IPS DF 6.9 (cell line): ENCODE measurements around the gene DUOXA1.

Source experiments
- DNase-seq: peaks from one replicate; pipeline ENCODE4 v3.0.0-alpha.2; 2013; ENCODE audit warnings: low read depth, low spot score
- H3K27ac ChIP-seq: one replicate; pipeline ENCODE4 v1.5.1; 2013; ENCODE audit warnings: low read length, control low read depth
- H3K27me3 ChIP-seq: 2 replicates; pipeline ENCODE4 v1.6.1; 2013; ENCODE audit warnings: mild to moderate bottlenecking, low read length; ENCODE audit not compliant: control insufficient read depth, insufficient read depth
- H3K36me3 ChIP-seq: 2 replicates; pipeline ENCODE4 v1.6.1; 2013; ENCODE audit warnings: low read length; ENCODE audit not compliant: control insufficient read depth, insufficient read depth
- H3K4me1 ChIP-seq: 2 replicates; pipeline ENCODE4 v1.6.1; 2013; ENCODE audit warnings: low read length; ENCODE audit not compliant: control insufficient read depth, insufficient read depth
- H3K4me3 ChIP-seq: 2 replicates; pipeline ENCODE4 v1.5.1; 2013; ENCODE audit warnings: mild to moderate bottlenecking, low read length
- H3K9me3 ChIP-seq: 2 replicates; pipeline ENCODE4 v1.6.1; 2013; ENCODE audit warnings: low read length, inconsistent platforms; ENCODE audit not compliant: control insufficient read depth, insufficient read depth
- WGBS: extraction: QIAGEN DNeasy Blood & Tissue Kit; methylation state at CpG from one replicate; pipeline ENCODE4 v1.1.7; 2013; ENCODE audit warnings: mixed read lengths, missing lambda C conversion rate; ENCODE audit not compliant: insufficient read length, insufficient coverage; 5-methylcytosine and 5-hydroxymethylcytosine counted together

Gene DUOXA1

DNA sequence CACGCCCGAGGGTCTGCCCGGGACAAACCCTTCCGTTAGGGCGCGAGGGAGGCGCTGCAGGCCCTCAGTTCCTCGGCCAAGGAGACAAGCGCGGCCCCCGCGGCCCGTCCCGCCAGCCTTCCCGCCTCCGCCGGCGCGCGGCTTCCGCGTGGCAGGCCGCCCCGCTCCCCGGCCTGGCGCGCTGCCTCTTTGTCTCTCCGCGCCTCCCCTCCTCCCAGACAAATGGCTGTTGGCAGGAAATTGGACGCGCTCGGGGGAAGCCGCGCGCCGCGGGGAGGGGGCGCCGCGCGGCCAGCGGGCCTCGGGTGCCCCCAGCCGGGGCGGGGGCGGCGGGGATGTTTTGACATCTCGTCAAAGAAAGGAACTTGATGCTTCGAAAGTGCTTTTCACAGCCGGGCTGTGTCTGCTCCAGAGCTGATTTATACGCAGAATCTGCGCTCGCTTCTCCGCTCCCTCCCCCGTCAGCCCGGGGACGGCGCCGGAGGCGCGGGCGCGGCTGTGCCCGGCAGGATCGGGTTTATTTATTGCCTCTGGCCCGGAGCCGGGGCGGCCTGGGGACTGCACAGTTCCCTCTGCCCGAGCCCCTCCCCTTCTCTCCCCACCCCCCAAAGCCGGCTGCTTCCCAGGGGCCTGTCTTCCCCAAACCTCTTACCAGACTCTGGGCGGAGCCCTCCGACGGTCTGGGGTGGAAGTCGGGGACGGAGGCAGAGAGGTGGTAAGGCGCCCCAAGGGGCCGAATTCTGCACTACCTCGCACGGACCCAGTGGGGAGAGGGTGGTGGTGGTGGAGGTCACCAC lies 37.4 kb upstream of the DUOXA1 start:
- H3K27me3 ChIP-seq = no peaks in the 10 kb centered on the region
- DNase-seq = peak; percentile 87
- H3K4me1 ChIP-seq = peaks cover 8% of the 10 kb centered on the region
- peak overlapping the region; percentile 72; the same call in 1 of the 2 replicates for H3K4me3 ChIP-seq
- WGBS = no CpG with 5 or more reads among the region's 79 CpGs
- H3K9me3 ChIP-seq = no peaks in the 10 kb centered on the region
- 0 out of 2 replicates have a peak, but pooled peaks cover 2% of the 10 kb centered on the region for H3K36me3 ChIP-seq
- H3K27ac ChIP-seq = no peak overlapping the region

DNA sequence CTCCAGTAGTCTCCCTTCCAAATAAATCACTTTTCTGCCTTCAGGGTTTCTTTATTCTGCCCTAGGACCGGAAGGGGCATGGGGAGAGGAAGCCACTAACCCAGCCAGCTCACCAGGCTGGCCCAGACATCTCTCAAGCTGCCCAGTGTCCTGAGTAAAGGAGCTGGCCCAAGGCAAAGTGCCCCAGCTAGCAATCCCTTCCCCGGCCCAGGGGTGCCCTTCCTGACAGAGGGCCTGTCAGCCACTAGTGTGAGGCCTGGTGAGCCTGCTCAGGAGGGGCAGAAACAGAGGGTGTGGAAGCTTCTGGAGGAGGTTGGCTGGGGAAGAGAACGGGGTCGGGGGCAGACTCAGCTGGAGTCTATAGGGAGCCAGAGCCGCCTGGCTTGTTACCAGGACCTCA lies 35.9 kb upstream of the DUOXA1 start:
- no peaks in the 10 kb centered on the region for H3K9me3 ChIP-seq
- no peak overlapping the region for H3K27ac ChIP-seq
- no peaks in the 10 kb centered on the region for H3K36me3 ChIP-seq
- no peak overlapping the region for H3K4me3 ChIP-seq
- no peak for DNase-seq
- peaks cover 8% of the 10 kb centered on the region for H3K4me1 ChIP-seq
- no CpG with 5 or more reads among the region's 5 CpGs for WGBS
- no peaks in the 10 kb centered on the region for H3K27me3 ChIP-seq

GRCh38 chr15:45164914-45165313 lies 35.2 kb upstream of the DUOXA1 start:
- H3K27ac ChIP-seq = no peak overlapping the region
- H3K4me1 ChIP-seq = peaks cover 7% of the 10 kb centered on the region
- no peaks in the 10 kb centered on the region for H3K9me3 ChIP-seq
- no peaks in the 10 kb centered on the region for H3K36me3 ChIP-seq
- DNase-seq = no peak
- no CpG with 5 or more reads among the region's 1 CpG for WGBS
- H3K4me3 ChIP-seq = no peak overlapping the region
- H3K27me3 ChIP-seq = no peaks in the 10 kb centered on the region

- Histone ChIP-seq H3K4me1 (peaks cover 2% of the 10 kb centered on the region), H3K4me3 (no peak overlapping the region), H3K9me3 (no peaks in the 10 kb centered on the region), H3K27me3 (no peaks in the 10 kb centered on the region), H3K36me3 (no peaks in the 10 kb centered on the region), H3K27ac (no peak overlapping the region)
- no CpG with 5 or more reads among the region's 9 CpGs for WGBS
- no peak for DNase-seq
These were observed 33.8 kb upstream of the DUOXA1 start for GRCh38 chr15:45163508-45163856.

- Histone ChIP-seq H3K4me3 (no peak overlapping the region), H3K9me3 (no peaks in the 10 kb centered on the region), H3K27ac (no peak overlapping the region), H3K4me1 (peaks cover 2% of the 10 kb centered on the region), H3K27me3 (no peaks in the 10 kb centered on the region), H3K36me3 (no peaks in the 10 kb centered on the region)
- DNase-seq = peak; percentile 80
- no CpG with 5 or more reads among the region's 7 CpGs for WGBS
These were observed 33.3 kb upstream of the DUOXA1 start for GRCh38 chr15:45162771-45163507.

DNA sequence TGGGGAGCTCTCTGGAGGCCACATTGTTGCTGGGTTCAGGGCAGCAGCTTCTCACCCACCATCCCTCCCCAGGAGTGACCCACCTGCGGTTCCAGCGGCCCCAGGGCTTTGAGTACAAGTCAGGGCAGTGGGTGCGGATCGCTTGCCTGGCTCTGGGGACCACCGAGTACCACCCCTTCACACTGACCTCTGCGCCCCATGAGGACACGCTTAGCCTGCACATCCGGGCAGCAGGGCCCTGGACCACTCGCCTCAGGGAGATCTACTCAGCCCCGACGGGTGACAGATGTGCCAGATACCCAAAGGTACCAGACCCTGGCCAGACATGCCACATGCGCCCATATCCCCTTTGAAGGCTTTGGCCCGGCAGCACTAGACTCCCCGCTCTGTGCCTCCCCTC lies 32.0 kb upstream of the DUOXA1 start:
- no CpG with 5 or more reads among the region's 14 CpGs for WGBS
- Histone ChIP-seq H3K27me3 (no peaks in the 10 kb centered on the region), H3K9me3 (no peaks in the 10 kb centered on the region), H3K27ac (no peak overlapping the region), H3K36me3 (no peaks in the 10 kb centered on the region), H3K4me3 (no peak overlapping the region), H3K4me1 (no peaks in the 10 kb centered on the region)
- no peak for DNase-seq

GRCh38 chr15:45157974-45158373 lies 28.3 kb upstream of the DUOXA1 start:
- H3K4me1 ChIP-seq = no peaks in the 10 kb centered on the region
- H3K27me3 ChIP-seq = no peaks in the 10 kb centered on the region
- DNase-seq = no peak
- H3K36me3 ChIP-seq = no peaks in the 10 kb centered on the region
- no peaks in the 10 kb centered on the region for H3K9me3 ChIP-seq
- no peak overlapping the region for H3K4me3 ChIP-seq
- no peak overlapping the region for H3K27ac ChIP-seq
- WGBS = no CpG with 5 or more reads among the region's 1 CpG

DNA sequence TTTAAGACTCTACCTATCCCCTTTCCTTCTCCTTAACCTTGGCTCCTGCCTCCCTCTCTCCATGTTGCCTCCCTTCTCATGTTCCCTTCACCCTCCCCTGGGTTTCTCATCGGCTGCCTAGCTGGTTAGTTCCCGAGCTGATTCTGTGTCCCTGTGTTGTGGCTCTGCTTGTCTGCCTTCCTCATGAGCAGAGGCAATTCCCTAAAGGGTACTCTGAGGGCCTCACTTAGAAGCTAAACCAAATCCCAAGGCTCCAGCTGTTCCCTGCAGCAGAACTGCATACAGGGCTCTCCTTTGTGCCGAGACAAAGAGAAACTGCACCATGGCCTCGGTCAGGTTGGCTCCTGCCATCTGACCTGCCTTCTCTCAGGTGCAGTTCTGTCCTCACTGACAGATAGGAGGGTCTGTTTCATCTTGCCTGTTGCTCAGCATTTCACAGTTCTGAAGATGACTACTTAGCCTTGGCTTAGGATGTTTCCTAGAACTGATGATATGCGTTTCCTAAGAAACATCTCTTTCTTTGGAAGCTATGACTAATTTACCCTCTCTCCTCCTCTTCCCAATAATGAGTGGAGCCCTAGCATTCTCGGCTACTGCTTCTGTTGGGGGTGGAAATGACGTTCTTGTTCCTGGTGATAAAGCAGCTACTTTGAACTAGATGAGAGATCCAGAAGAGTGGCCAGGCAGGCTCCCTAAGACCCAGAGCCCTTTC lies 27.2 kb upstream of the DUOXA1 start:
- Histone ChIP-seq H3K4me3 (no peak overlapping the region), H3K27ac (no peak overlapping the region), H3K4me1 (no peaks in the 10 kb centered on the region), H3K27me3 (no peaks in the 10 kb centered on the region), H3K9me3 (no peaks in the 10 kb centered on the region), H3K36me3 (no peaks in the 10 kb centered on the region)
- WGBS = no CpG with 5 or more reads among the region's 7 CpGs
- DNase-seq = no peak

- no peak overlapping the region for H3K4me3 ChIP-seq
- no peak overlapping the region for H3K27ac ChIP-seq
- DNase-seq = no peak
- H3K4me1 ChIP-seq = no peaks in the 10 kb centered on the region
- H3K27me3 ChIP-seq = no peaks in the 10 kb centered on the region
- no CpG with 5 or more reads among the region's 8 CpGs for WGBS
- no peaks in the 10 kb centered on the region for H3K36me3 ChIP-seq
- no peaks in the 10 kb centered on the region for H3K9me3 ChIP-seq
These were observed 26.1 kb upstream of the DUOXA1 start for GRCh38 chr15:45155739-45156138.

- Histone ChIP-seq H3K36me3 (no peaks in the 10 kb centered on the region; the same call in 1 of the 2 replicates), H3K4me1 (no peaks in the 10 kb centered on the region), H3K27me3 (no peaks in the 10 kb centered on the region), H3K4me3 (no peak overlapping the region), H3K9me3 (no peaks in the 10 kb centered on the region), H3K27ac (no peak overlapping the region)
- WGBS = no CpG with 5 or more reads among the region's 36 CpGs
- no peak for DNase-seq
These were observed 22.5 kb upstream of the DUOXA1 start for GRCh38 chr15:45151998-45152828.
